Left lung (tissue), 10 donors: ENCODE results near the gene PCK1. TPM values are rescaled to one million over a fixed set of nuclear protein-coding genes. Genes with fewer than 3 reads are reported as not detected.

Experiments used
- ATAC-seq: fragments of 200-7000 bp; cut with Tn5 transposase; one replicate; pipeline ENCODE4 v1.9.1; 2020; ENCODE audit warnings: moderate library complexity
- DNase-seq, 4 donors: peaks; one replicate each; pipeline ENCODE4 v3.0.0-alpha.2; 2013 to 2020
- H3K27ac ChIP-seq, 2 donors: fragments of 200-600 bp; sonication (generic) in 1 of 2; one replicate each; pipeline versions ENCODE4 v1.5.0 to v1.8.0; 2020 to 2021
- H3K27me3 ChIP-seq, 2 donors: fragments of 200-600 bp; sonication (generic) in 1 of 2; one replicate each; pipeline versions ENCODE4 v1.5.0 to v1.8.0; 2020 to 2021
- H3K36me3 ChIP-seq, 2 donors: fragments of 200-600 bp; sonication (generic) in 1 of 2; one replicate each; pipeline versions ENCODE4 v1.5.0 to v1.8.0; 2020 to 2021
- H3K4me1 ChIP-seq, 2 donors: fragments of 200-600 bp; one replicate each; pipeline ENCODE4 v1.8.0; 2021
- H3K4me3 ChIP-seq, 2 donors: fragments of 200-600 bp; sonication (generic) in 1 of 2; one replicate each; pipeline versions ENCODE4 v1.5.0 to v1.8.0; 2020 to 2021; ENCODE audit warnings: mild to moderate bottlenecking in 1 of 2
- H3K9me3 ChIP-seq, 2 donors: fragments of 200-600 bp; sonication (generic) in 1 of 2; one replicate each; pipeline versions ENCODE4 v1.5.0 to v1.8.0; 2020 to 2021
- intact Hi-C, 2 donors: fragments of 100-400 bp; cut with DNase I; formaldehyde crosslinking; loops; one replicate each; pipeline versions ENCODE4 v1.11.2 to v1.14.2; 2022
- polyA plus RNA-seq, 6 donors: library from polyadenylated mRNA; unstranded; fragments of 120-200 nt; gene quantifications; one replicate each; pipeline ENCODE4 v1.2.1, GENCODE V29; 2013; ENCODE audit not compliant: insufficient read length in 6 of 6
- total RNA-seq, 2 donors: library from RNA; stranded (reverse); fragmentation: NEBNext Ultra II Directional; extraction: Animal tissue kit (Norgen Biotek cat#: 25700); gene quantifications; one replicate each; pipeline ENCODE4 v1.2.1, GENCODE V29; 2021
- TF ChIP-seq, protein P1 (sequence below), 2 donors: fragments of 200-600 bp; sonication (generic) in 1 of 2; IDR thresholded peaks; one replicate each; pipeline versions ENCODE4 v1.5.0 to v1.8.0; 2021; ENCODE audit warnings: antibody characterized with exemption in 2 of 2
- donor health status: DM: no; HTN: yes; CAD: no.
- donor health status: DM: no; HTN: no; CAD: no.

Gene PCK1
- total and polyA plus RNA-seq, 8 donors = 0.08 to 0.41 (median 0.29) TPM; not detected in 2

DNA sequence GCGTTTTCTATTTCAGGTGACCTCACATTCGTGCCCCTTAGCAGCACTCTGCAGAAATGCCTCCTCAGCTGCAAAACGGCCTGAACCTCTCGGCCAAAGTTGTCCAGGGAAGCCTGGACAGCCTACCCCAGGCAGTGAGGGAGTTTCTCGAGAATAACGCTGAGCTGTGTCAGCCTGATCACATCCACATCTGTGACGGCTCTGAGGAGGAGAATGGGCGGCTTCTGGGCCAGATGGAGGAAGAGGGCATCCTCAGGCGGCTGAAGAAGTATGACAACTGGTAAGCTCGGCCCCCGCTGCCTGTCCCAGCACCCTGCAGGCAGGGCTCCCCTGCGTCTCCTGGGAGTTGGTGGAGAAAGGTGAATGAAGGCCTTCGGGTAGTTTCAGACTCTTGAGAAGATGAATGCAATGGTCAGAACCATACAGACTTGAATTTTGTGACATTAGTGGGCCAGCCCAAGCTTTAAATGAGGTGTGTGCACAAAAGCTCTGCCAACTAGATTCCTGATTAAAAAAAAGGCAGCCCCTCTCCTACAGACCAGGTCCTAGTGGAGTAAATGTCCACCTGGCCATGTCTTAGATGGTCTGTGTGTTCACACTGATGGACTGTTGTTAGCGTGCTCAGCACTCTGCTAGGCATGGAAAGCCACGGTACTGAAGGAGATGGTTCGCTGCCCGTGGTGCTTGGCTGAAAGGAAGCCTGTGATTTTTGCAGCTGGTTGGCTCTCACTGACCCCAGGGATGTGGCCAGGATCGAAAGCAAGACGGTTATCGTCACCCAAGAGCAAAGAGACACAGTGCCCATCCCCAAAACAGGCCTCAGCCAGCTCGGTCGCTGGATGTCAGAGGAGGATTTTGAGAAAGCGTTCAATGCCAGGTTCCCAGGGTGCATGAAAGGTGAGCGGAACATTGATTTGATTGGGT is 708 bp downstream of the PCK1 start:
- H3K27ac ChIP-seq = no peak overlapping the region
- H3K9me3 ChIP-seq = no peaks in the 10 kb centered on the region
- intact Hi-C loops = no loop called here
- TF ChIP-seq, protein P1, sequence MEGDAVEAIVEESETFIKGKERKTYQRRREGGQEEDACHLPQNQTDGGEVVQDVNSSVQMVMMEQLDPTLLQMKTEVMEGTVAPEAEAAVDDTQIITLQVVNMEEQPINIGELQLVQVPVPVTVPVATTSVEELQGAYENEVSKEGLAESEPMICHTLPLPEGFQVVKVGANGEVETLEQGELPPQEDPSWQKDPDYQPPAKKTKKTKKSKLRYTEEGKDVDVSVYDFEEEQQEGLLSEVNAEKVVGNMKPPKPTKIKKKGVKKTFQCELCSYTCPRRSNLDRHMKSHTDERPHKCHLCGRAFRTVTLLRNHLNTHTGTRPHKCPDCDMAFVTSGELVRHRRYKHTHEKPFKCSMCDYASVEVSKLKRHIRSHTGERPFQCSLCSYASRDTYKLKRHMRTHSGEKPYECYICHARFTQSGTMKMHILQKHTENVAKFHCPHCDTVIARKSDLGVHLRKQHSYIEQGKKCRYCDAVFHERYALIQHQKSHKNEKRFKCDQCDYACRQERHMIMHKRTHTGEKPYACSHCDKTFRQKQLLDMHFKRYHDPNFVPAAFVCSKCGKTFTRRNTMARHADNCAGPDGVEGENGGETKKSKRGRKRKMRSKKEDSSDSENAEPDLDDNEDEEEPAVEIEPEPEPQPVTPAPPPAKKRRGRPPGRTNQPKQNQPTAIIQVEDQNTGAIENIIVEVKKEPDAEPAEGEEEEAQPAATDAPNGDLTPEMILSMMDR (IDR thresholded peaks at IDR 0.05) = no peak
- H3K36me3 ChIP-seq = no peaks in the 10 kb centered on the region
- ATAC-seq (no peak), DNase-seq (no peak)
- H3K4me3 ChIP-seq = no peak overlapping the region
- peaks cover 0 to 40% of the 10 kb centered on the region in 2 donors for H3K27me3 ChIP-seq
- no peaks in the 10 kb centered on the region for H3K4me1 ChIP-seq

DNA sequence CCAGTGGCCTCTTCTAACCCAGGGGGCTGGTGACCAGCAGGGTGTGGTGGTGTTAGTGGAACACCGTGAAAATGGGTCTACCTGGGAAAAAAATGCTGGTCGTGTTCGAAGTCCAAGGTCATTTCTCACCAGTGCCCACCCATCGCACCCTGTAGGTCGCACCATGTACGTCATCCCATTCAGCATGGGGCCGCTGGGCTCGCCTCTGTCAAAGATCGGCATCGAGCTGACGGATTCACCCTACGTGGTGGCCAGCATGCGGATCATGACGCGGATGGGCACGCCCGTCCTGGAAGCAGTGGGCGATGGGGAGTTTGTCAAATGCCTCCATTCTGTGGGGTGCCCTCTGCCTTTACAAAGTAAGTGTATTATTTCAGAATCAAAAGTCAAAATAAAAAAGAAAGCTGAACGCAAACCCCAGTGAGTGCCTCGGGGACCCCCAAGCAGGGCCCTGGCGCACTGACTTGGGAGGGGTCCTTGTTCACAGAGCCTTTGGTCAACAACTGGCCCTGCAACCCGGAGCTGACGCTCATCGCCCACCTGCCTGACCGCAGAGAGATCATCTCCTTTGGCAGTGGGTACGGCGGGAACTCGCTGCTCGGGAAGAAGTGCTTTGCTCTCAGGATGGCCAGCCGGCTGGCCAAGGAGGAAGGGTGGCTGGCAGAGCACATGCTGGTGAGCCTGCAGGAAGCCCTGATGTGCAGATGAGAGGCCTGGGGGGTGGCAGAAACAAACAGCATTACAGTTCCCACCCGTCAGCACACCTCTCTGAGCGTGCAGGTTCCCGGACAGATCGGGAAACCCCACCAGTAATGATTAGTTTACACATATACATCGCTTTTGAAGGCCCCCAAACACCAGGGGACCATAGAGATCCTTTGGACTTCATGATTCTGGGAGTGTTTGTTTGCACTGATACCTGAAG is 1.9 kb downstream of the PCK1 start:
- Histone ChIP-seq H3K36me3 (no peaks in the 10 kb centered on the region), H3K9me3 (no peaks in the 10 kb centered on the region), H3K4me1 (no peaks in the 10 kb centered on the region), H3K4me3 (no peak overlapping the region), H3K27ac (no peak overlapping the region), H3K27me3 (peaks cover 0 to 29% of the 10 kb centered on the region in 2 donors)
- DNase-seq (no peak), ATAC-seq (no peak)
- intact Hi-C loops = no loop called here
- TF ChIP-seq, protein P1 (IDR thresholded peaks at IDR 0.05) = no peak

DNA sequence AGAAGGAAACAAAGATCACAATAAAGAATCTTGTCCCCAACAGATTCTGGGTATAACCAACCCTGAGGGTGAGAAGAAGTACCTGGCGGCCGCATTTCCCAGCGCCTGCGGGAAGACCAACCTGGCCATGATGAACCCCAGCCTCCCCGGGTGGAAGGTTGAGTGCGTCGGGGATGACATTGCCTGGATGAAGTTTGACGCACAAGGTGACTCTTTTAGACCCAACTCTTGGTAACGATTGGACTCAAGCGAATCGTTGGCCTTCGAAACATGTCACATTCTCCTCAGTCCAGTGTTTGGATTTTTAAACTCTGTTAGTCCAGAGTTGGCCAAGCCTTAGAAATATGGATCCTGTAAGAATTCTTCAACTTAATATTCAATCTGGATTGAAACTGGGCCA is 2.6 kb downstream of the PCK1 start:
- Histone ChIP-seq H3K27me3 (peaks cover 0 to 28% of the 10 kb centered on the region in 2 donors), H3K4me1 (no peaks in the 10 kb centered on the region), H3K4me3 (no peak overlapping the region), H3K9me3 (no peaks in the 10 kb centered on the region), H3K36me3 (no peaks in the 10 kb centered on the region), H3K27ac (no peak overlapping the region)
- ATAC-seq (no peak), DNase-seq (no peak)
- intact Hi-C loops = no loop called here
- TF ChIP-seq, protein P1 (IDR thresholded peaks at IDR 0.05) = no peak

DNA sequence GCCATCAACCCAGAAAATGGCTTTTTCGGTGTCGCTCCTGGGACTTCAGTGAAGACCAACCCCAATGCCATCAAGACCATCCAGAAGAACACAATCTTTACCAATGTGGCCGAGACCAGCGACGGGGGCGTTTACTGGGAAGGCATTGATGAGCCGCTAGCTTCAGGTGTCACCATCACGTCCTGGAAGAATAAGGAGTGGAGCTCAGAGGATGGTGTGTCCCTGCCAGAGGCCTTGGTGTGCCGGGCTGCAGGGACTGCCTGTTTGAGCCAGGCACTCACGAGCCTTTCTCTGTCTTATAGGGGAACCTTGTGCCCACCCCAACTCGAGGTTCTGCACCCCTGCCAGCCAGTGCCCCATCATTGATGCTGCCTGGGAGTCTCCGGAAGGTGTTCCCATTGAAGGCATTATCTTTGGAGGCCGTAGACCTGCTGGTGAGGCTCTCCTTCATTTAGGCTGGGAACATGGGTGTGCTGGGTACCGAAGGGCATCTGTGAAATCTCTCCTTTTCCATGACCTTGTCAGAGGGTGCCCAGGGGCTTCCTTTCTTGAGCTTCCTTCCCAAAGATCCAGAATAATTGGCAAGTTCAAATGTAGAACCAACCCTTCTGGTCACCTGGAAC is 3.4 kb downstream of the PCK1 start:
- H3K4me1 ChIP-seq = no peaks in the 10 kb centered on the region
- H3K27me3 ChIP-seq = peaks cover 0 to 26% of the 10 kb centered on the region in 2 donors
- TF ChIP-seq, protein P1 (IDR thresholded peaks at IDR 0.05) = no peak
- intact Hi-C loops = no loop called here
- no peak overlapping the region for H3K27ac ChIP-seq
- no peak overlapping the region for H3K4me3 ChIP-seq
- DNase-seq (no peak), ATAC-seq (no peak)
- no peaks in the 10 kb centered on the region for H3K36me3 ChIP-seq
- no peaks in the 10 kb centered on the region for H3K9me3 ChIP-seq
